ENCODE data around the gene CREB3L2. TPM values are rescaled to one million over a fixed set of nuclear protein-coding genes. Genes with fewer than 3 reads are reported as not detected.
A peak's percentile ranks its signal among the peaks of the same experiment; 100 is the strongest.

CREB3L2 gene
- total and polyA plus RNA-seq, 2 donors (not counting 1 experiment from before 2014, with no cell fraction given), result 39.3 to 63.7 TPM

DNA sequence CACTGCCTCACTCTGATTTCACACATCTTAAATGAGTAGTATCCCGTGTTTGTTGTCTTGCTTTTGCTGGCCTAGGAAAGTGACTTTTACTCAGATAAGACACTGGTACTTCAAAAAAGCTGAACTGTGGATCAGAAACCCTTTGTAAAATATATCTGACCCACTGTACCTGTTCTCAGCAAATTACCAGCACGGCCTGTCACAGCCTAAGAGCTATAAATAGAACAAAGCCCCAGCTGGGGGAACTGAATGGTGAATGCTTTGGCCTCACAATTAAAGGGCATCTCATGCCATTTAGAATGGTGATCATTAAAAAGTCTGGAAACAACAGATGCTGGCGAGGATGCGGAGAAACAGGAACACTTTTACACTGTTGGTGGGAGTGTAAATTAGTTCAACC is 76.1 kb downstream of the CREB3L2 start:
- no peak for TF ChIP-seq EZH2 (IDR thresholded peaks at IDR 0.05; ENCODE audit: low read length, missing control alignments)
- TF ChIP-seq, protein P1, sequence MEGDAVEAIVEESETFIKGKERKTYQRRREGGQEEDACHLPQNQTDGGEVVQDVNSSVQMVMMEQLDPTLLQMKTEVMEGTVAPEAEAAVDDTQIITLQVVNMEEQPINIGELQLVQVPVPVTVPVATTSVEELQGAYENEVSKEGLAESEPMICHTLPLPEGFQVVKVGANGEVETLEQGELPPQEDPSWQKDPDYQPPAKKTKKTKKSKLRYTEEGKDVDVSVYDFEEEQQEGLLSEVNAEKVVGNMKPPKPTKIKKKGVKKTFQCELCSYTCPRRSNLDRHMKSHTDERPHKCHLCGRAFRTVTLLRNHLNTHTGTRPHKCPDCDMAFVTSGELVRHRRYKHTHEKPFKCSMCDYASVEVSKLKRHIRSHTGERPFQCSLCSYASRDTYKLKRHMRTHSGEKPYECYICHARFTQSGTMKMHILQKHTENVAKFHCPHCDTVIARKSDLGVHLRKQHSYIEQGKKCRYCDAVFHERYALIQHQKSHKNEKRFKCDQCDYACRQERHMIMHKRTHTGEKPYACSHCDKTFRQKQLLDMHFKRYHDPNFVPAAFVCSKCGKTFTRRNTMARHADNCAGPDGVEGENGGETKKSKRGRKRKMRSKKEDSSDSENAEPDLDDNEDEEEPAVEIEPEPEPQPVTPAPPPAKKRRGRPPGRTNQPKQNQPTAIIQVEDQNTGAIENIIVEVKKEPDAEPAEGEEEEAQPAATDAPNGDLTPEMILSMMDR (conservative IDR thresholded peaks at IDR 0.05 in 1 of 2, IDR thresholded peaks at IDR 0.05 in 1 of 2; ENCODE audit: low read depth in 1 of 2, low read length in 2 of 2), result no peak
- H3K9ac ChIP-seq (ENCODE audit: insufficient read depth, low read length), result no peak overlapping the region
- H3K79me2 ChIP-seq (ENCODE audit: control insufficient read depth, insufficient read depth, low read length), result peaks cover 59% of the 10 kb centered on the region
- no peaks in the 10 kb centered on the region for H3K27me3 ChIP-seq (ENCODE audit: control insufficient read depth, insufficient read depth, low read length)
- H3K9me3 ChIP-seq (ENCODE audit: control insufficient read depth, insufficient read depth, low read depth, low read length), result no peaks in the 10 kb centered on the region
- DNase-seq (ENCODE audit: low read depth in 2 of 2), result no peak
- peaks cover 13% of the 10 kb centered on the region for H3K4me1 ChIP-seq (ENCODE audit: control insufficient read depth, extremely low read depth, insufficient read depth, low read length)
- H4K20me1 ChIP-seq (ENCODE audit: control insufficient read depth, extremely low read depth, insufficient read depth, low read length), result no peaks in the 10 kb centered on the region
- H3K4me2 ChIP-seq (ENCODE audit: extremely low read depth, insufficient read depth, low read length), result no peak overlapping the region
- no peak overlapping the region for H3K4me3 ChIP-seq (replicated peaks in 1 of 4; ENCODE audit: control extremely low read depth in 1 of 4, insufficient read depth in 1 of 4, low read depth in 3 of 4, low read length in 4 of 4)
- H2AFZ ChIP-seq (ENCODE audit: low read length), result no peak overlapping the region
- no peak overlapping the region for H3K27ac ChIP-seq (ENCODE audit: insufficient read depth, low read length)
- H3K36me3 ChIP-seq (ENCODE audit: control insufficient read depth, insufficient read depth, low read length), result no peaks in the 10 kb centered on the region

DNA sequence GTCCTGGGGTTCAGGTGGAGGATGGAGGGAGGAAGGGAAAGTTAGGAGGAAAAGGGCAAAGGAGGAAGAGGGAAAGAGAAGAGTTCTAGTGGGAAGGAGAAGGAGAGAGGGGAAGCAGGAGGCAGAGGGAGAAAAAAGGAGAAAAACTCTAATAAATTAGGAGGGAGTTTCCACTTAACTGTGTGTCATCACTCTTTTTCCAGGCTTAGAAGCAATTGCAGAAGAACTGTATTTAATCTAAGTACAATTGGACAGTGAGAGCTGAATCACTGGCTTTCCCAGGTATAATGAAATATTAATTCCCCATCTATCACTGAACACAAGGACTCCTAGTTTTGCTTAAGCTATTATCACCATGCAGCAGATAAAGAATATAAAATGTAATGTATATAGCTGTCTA is 76.8 kb downstream of the CREB3L2 start:
- Histone ChIP-seq H3K27ac (ENCODE audit: insufficient read depth, low read length) (peak overlapping the region; percentile 24), H3K36me3 (ENCODE audit: control insufficient read depth, insufficient read depth, low read length) (no peaks in the 10 kb centered on the region), H3K27me3 (ENCODE audit: control insufficient read depth, insufficient read depth, low read length) (no peaks in the 10 kb centered on the region), H3K79me2 (ENCODE audit: control insufficient read depth, insufficient read depth, low read length) (peaks cover 61% of the 10 kb centered on the region), H2AFZ (ENCODE audit: low read length) (no peak overlapping the region), H3K4me3 (replicated peaks in 1 of 4; ENCODE audit: control extremely low read depth in 1 of 4, insufficient read depth in 1 of 4, low read depth in 3 of 4, low read length in 4 of 4) (no peak overlapping the region), H3K9ac (ENCODE audit: insufficient read depth, low read length) (no peak overlapping the region), H3K9me3 (ENCODE audit: control insufficient read depth, insufficient read depth, low read depth, low read length) (no peaks in the 10 kb centered on the region), H4K20me1 (ENCODE audit: control insufficient read depth, extremely low read depth, insufficient read depth, low read length) (no peaks in the 10 kb centered on the region), H3K4me1 (ENCODE audit: control insufficient read depth, extremely low read depth, insufficient read depth, low read length) (peaks cover 12% of the 10 kb centered on the region), H3K4me2 (ENCODE audit: extremely low read depth, insufficient read depth, low read length) (no peak overlapping the region)
- TF ChIP-seq, protein P1 (conservative IDR thresholded peaks at IDR 0.05 in 1 of 2, IDR thresholded peaks at IDR 0.05 in 1 of 2; ENCODE audit: low read depth in 1 of 2, low read length in 2 of 2), result no peak
- no peak for TF ChIP-seq EZH2 (IDR thresholded peaks at IDR 0.05; ENCODE audit: low read length, missing control alignments)
- no peak for DNase-seq (ENCODE audit: low read depth in 2 of 2)

DNA sequence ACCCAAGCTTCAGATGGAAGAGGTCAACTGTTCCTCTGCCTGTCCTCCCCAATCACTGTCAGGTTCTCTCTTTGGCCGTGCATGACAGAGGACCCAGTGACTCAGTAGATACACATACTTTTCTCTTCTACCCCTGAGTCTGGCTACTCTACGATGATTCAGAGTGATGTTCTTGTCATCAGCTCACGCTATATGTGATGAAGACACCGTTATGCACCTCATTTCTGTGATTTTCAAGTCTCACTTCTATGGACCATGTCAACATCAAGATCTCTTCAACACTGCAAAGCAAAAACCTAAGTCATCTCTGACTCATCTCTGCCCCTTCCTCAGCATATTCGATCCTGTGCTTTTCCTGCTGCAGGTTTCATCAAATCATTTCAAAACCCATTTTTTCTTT is 78.5 kb downstream of the CREB3L2 start:
- Histone ChIP-seq H3K27ac (ENCODE audit: insufficient read depth, low read length) (peak overlapping the region; percentile 46), H3K9me3 (ENCODE audit: control insufficient read depth, insufficient read depth, low read depth, low read length) (no peaks in the 10 kb centered on the region), H3K36me3 (ENCODE audit: control insufficient read depth, insufficient read depth, low read length) (no peaks in the 10 kb centered on the region), H3K4me1 (ENCODE audit: control insufficient read depth, extremely low read depth, insufficient read depth, low read length) (peaks cover 14% of the 10 kb centered on the region), H3K4me2 (ENCODE audit: extremely low read depth, insufficient read depth, low read length) (no peak overlapping the region), H3K9ac (ENCODE audit: insufficient read depth, low read length) (no peak overlapping the region), H2AFZ (ENCODE audit: low read length) (no peak overlapping the region), H4K20me1 (ENCODE audit: control insufficient read depth, extremely low read depth, insufficient read depth, low read length) (no peaks in the 10 kb centered on the region), H3K27me3 (ENCODE audit: control insufficient read depth, insufficient read depth, low read length) (no peaks in the 10 kb centered on the region), H3K79me2 (ENCODE audit: control insufficient read depth, insufficient read depth, low read length) (peaks cover 65% of the 10 kb centered on the region), H3K4me3 (replicated peaks in 1 of 4; ENCODE audit: control extremely low read depth in 1 of 4, insufficient read depth in 1 of 4, low read depth in 3 of 4, low read length in 4 of 4) (no peak overlapping the region)
- peak; percentile 38 to 86 for DNase-seq (ENCODE audit: low read depth in 2 of 2)
- TF ChIP-seq EZH2 (IDR thresholded peaks at IDR 0.05; ENCODE audit: low read length, missing control alignments), result no peak
- TF ChIP-seq, protein P1 (conservative IDR thresholded peaks at IDR 0.05 in 1 of 2, IDR thresholded peaks at IDR 0.05 in 1 of 2; ENCODE audit: low read depth in 1 of 2, low read length in 2 of 2), result no peak

Data from fibroblast of lung (primary cell).